GM12878 (cell line): Measurements from ENCODE around the gene EFCAB8. TPM values are rescaled to one million over a fixed set of nuclear protein-coding genes. Genes with fewer than 3 reads are reported as not detected.

Experiments
- ATAC-seq: fragments of 200-7000 bp; cut with Tn5 transposase; 3 replicates; pipeline ENCODE4 v1.9.1; 2020; ENCODE audit warnings: mild to moderate bottlenecking, moderate library complexity
- BruUV-seq: library from RNA; stranded (reverse); fragments of 400-500 nt; replicated peaks from 2 replicates; lab custom pipeline; 2021; lab: Mats Ljungman, UMichigan
- CTCF ChIA-PET: fragments of 300-600 bp; sonication (Branson Sonifier 250); formaldehyde crosslinking; extraction: SDS; loops from one replicate; lab custom pipeline; 2021; ENCODE audit warnings: inconsistent platforms; lab: Yijun Ruan, JAX
- POLR2A ChIA-PET: fragments of 350-600 bp; formaldehyde crosslinking; extraction: SDS; loops from one replicate; lab custom pipeline; 2021; ENCODE audit warnings: inconsistent platforms; lab: Charles Lee
- RAD21 ChIA-PET: fragments of 300-600 bp; sonication (Branson Sonifier 250); formaldehyde crosslinking; loops from one replicate; lab custom pipeline; 2023; ENCODE audit warnings: antibody characterized with exemption; ENCODE audit not compliant: unreplicated experiment; lab: Charles Lee
- SMC1A ChIA-PET: fragments of 300-600 bp; sonication (Branson Sonifier 250); formaldehyde crosslinking; loops from one replicate; lab custom pipeline; 2023; ENCODE audit not compliant: unreplicated experiment, uncharacterized antibody; lab: Charles Lee
- DNase-seq: peaks from one replicate; pipeline ENCODE4 v3.0.0-alpha.2; 2011; ENCODE audit warnings: low read depth, low spot score
- FAIRE-seq: peaks from 3 replicates; lab custom pipeline; 2011; peaks lifted over from hg19 to GRCh38; lab: Jason Lieb, UNC
- H2AFZ ChIP-seq: 2 replicates; pipeline ENCODE4 v1.6.0; 2011; ENCODE audit warnings: low read depth, low read length, control low read depth; ENCODE audit not compliant: control insufficient read depth
- H3K27ac ChIP-seq: 2 replicates; pipeline ENCODE4 v1.5.1; 2011; ENCODE audit warnings: control low read depth; ENCODE audit not compliant: control insufficient read depth, insufficient read depth
- H3K27me3 ChIP-seq, 2 experiments: replicated peaks in 1 of 2; 2 replicates each; pipeline versions ENCODE4 v1.6.0 to v1.6.1; 2011; ENCODE audit warnings: low read length in 1 of 2; ENCODE audit not compliant: control insufficient read depth in 2 of 2, insufficient read depth in 2 of 2
- H3K36me3 ChIP-seq, 2 experiments: 2 replicates each; pipeline ENCODE4 v1.5.1; 2011; ENCODE audit warnings: low read length in 1 of 2; ENCODE audit not compliant: control insufficient read depth in 2 of 2, insufficient read depth in 2 of 2
- H3K4me1 ChIP-seq: 2 replicates; pipeline ENCODE4 v1.6.1; 2011; ENCODE audit warnings: mild to moderate bottlenecking, low read length, moderate library complexity, mixed read lengths; ENCODE audit not compliant: control insufficient read depth, insufficient read depth
- H3K4me2 ChIP-seq: 2 replicates; pipeline ENCODE4 v1.6.0; 2011; ENCODE audit warnings: control low read depth; ENCODE audit not compliant: control insufficient read depth, insufficient read depth
- H3K4me3 ChIP-seq: fragments of 200-600 bp; sonication (generic); 2 replicates; pipeline ENCODE4 v1.5.1; 2016
- H3K79me2 ChIP-seq: 2 replicates; pipeline ENCODE4 v1.6.0; 2011; ENCODE audit warnings: low read length; ENCODE audit not compliant: control insufficient read depth, insufficient read depth
- H3K9ac ChIP-seq: 2 replicates; pipeline ENCODE4 v1.8.0; 2011; ENCODE audit warnings: low read length, control low read depth, mixed read lengths; ENCODE audit not compliant: control insufficient read depth, insufficient read depth
- H3K9me3 ChIP-seq: replicated peaks from 3 replicates; pipeline ENCODE4 v1.5.1; 2011; ENCODE audit warnings: mild to moderate bottlenecking, low read length; ENCODE audit not compliant: control insufficient read depth, insufficient read depth
- H4K20me1 ChIP-seq: 2 replicates; pipeline ENCODE4 v1.6.0; 2011; ENCODE audit not compliant: control insufficient read depth, insufficient read depth
- ASH2L ChIP-seq: fragments of 300-600, 200-600 bp; sonication (generic); IDR thresholded peaks from 2 replicates; pipeline ENCODE4 v1.6.1; 2017; ENCODE audit warnings: low read depth, mild to moderate bottlenecking, borderline replicate concordance
- BCL3 ChIP-seq: IDR thresholded peaks from 2 replicates; pipeline ENCODE4 v1.6.1; 2011; ENCODE audit warnings: borderline replicate concordance, low read depth, mild to moderate bottlenecking, moderate library complexity, low read length; ENCODE audit not compliant: insufficient read depth, poor library complexity, severe bottlenecking
- CBFB ChIP-seq: IDR thresholded peaks from 2 replicates; pipeline ENCODE4 v1.6.1; 2016; ENCODE audit warnings: antibody characterized with exemption, low read depth
- EGR1 ChIP-seq, 2 experiments: IDR thresholded peaks; 1 replicate in 1 of 2; 2 replicates in 1 of 2; pipeline ENCODE4 v1.6.1; 2011 to 2012; ENCODE audit warnings: low read depth in 2 of 2, low read length in 2 of 2, borderline replicate concordance in 1 of 2, mild to moderate bottlenecking in 1 of 2, moderate library complexity in 1 of 2
- ETV6 ChIP-seq, 2 experiments: fragments of 450-650 bp in 1 of 2; IDR thresholded peaks in 1 of 2; conservative IDR thresholded peaks in 1 of 2; 2 replicates each; pipeline ENCODE4 v1.6.1; 2014; ENCODE audit warnings: antibody characterized with exemption in 1 of 2, borderline replicate concordance in 1 of 2, low read depth in 1 of 2, mild to moderate bottlenecking in 1 of 2, moderate library complexity in 1 of 2
- FOS ChIP-seq: IDR thresholded peaks from 3 replicates; pipeline ENCODE4 v1.6.1; 2011; ENCODE audit warnings: borderline replicate concordance; ENCODE audit not compliant: insufficient read length; ENCODE audit errors: extremely low read depth
- IKZF1 ChIP-seq: fragments of 450-650 bp; conservative IDR thresholded peaks from 2 replicates; pipeline ENCODE4 v1.6.1; 2017; ENCODE audit warnings: antibody characterized with exemption, mild to moderate bottlenecking
- JUND ChIP-seq: IDR thresholded peaks from 2 replicates; pipeline ENCODE4 v1.6.1; 2012; ENCODE audit warnings: low read depth, mild to moderate bottlenecking, low read length, improper control_type of control experiment, moderate library complexity
- KAT2A ChIP-seq: conservative IDR thresholded peaks from 2 replicates; pipeline ENCODE4 v1.6.1; 2011; ENCODE audit warnings: low read depth, low read length; ENCODE audit not compliant: control insufficient read depth
- NBN ChIP-seq: fragments of 450-650 bp; IDR thresholded peaks from 2 replicates; pipeline ENCODE4 v1.6.1; 2016
- RAD21 ChIP-seq: IDR thresholded peaks from 2 replicates; pipeline ENCODE4 v1.6.1; 2011; ENCODE audit warnings: mild to moderate bottlenecking, low read depth, low read length, moderate library complexity; ENCODE audit not compliant: insufficient read depth
- RELA ChIP-seq: fragments of 450-650 bp; IDR thresholded peaks from 2 replicates; pipeline ENCODE4 v1.8.0; 2014; ENCODE audit warnings: borderline replicate concordance; ENCODE audit not compliant: partially characterized antibody
- SMAD1 ChIP-seq: fragments of 450-650 bp; IDR thresholded peaks from 2 replicates; pipeline ENCODE4 v1.6.1; 2018; ENCODE audit warnings: mild to moderate bottlenecking, low read depth; ENCODE audit not compliant: partially characterized antibody
- STAT3 ChIP-seq: IDR thresholded peaks from 2 replicates; pipeline ENCODE4 v1.6.1; 2011; ENCODE audit warnings: low read depth, low read length, improper control_type of control experiment
- TBL1XR1 ChIP-seq: IDR thresholded peaks from 2 replicates; pipeline ENCODE4 v1.6.1; 2012; ENCODE audit warnings: low read depth, low read length, improper control_type of control experiment
- WGBS: methylation state at CpG from one replicate; pipeline ENCODE4 v1.1.6; 2016; ENCODE audit warnings: low lambda C conversion rate; ENCODE audit not compliant: insufficient replicate concordance, insufficient coverage; ENCODE audit errors: missing lambda C conversion rate; 5-methylcytosine and 5-hydroxymethylcytosine counted together
- in situ Hi-C: fragments of 300-500 bp; cut with MboI; formaldehyde crosslinking; loops from 9 replicates; pipeline ENCODE4 v1.14.3; 2018; ENCODE audit warnings: mixed read lengths
- intact Hi-C: fragments of 100-400 bp; cut with micrococcal nuclease; formaldehyde crosslinking; loops from one replicate; pipeline ENCODE4 v1.14.2; 2022; ENCODE audit not compliant: unreplicated experiment
- polyA plus RNA-seq, 11 experiments: library from polyadenylated mRNA; depleted of rRNA in 4 of 11; unstranded in 6 of 11; stranded (reverse) in 5 of 11; fragments of >200 nt; fragmentation: Nextera tagmentation in 4 of 11; fragmentation: Illumina TruSeq in 1 of 11; extraction: Ambion mirVana in 4 of 11; extraction: Trizol in 1 of 11; gene quantifications; 1 replicate in 1 of 11; 2 replicates in 10 of 11; pipeline versions ENCODE4 v1.2.1 to v1.2.3, GENCODE V29; 2011 to 2016; ENCODE audit warnings: inconsistent platforms in 2 of 11, missing spikeins in 2 of 11, low read depth in 1 of 11
- total RNA-seq, 4 experiments: library from RNA; depleted of rRNA in 3 of 4; stranded (reverse); fragments of >200 nt in 3 of 4; fragmentation: Illumina TruSeq in 1 of 4; extraction: Trizol in 1 of 4; gene quantifications; 2 replicates each; pipeline versions ENCODE4 v1.2.1 to v1.2.3, GENCODE V29; 2013 to 2021

The EFCAB8 gene
- total and polyA plus RNA-seq, 10 of the 15 experiments (the other 5 are each of a cell fraction or from before 2014, with no cell fraction given) = 0.04 to 0.18 (median 0.06) TPM; not detected in 4

GRCh38 chr20:32906871-32907495, 48.3 kb downstream of the EFCAB8 start (continued):
- TF ChIP-seq BCL3 = no peak
- no peak for TF ChIP-seq SMAD1
- TF ChIP-seq JUND = no peak
- TF ChIP-seq RELA = no peak
- TF ChIP-seq ASH2L = no peak
- TF ChIP-seq ETV6 (conservative IDR thresholded peaks at IDR 0.05 in 1 of 2, IDR thresholded peaks at IDR 0.05 in 1 of 2; ENCODE audit: borderline replicate concordance in 1 of 2, low read depth in 1 of 2) = no peak
- TF ChIP-seq, all 136 proteins: peak for 0

- Histone ChIP-seq H3K36me3 (no peaks in the 10 kb centered on the region), H3K79me2 (no peaks in the 10 kb centered on the region), H3K9me3 (no peaks in the 10 kb centered on the region), H3K4me2 (no peak overlapping the region), H3K27ac (no peak overlapping the region), H4K20me1 (no peaks in the 10 kb centered on the region), H2AFZ (no peak overlapping the region), H3K4me1 (no peaks in the 10 kb centered on the region), H3K4me3 (no peak overlapping the region), H3K27me3 (peaks cover 0 to 3% of the 10 kb centered on the region in 2 experiments; a peak in 2 of 4 replicates), H3K9ac (no peak overlapping the region)
- no peak for DNase-seq
- in situ Hi-C loops (no loop called here), intact Hi-C loops (no loop called here)
- SMC1A ChIA-PET = no interaction called here
- no peak for FAIRE-seq
- RAD21 ChIA-PET = no interaction called here
- POLR2A ChIA-PET = no interaction called here
- TF ChIP-seq STAT3 = no peak
- no peak for TF ChIP-seq RAD21
- no peak for TF ChIP-seq NBN
- TF ChIP-seq FOS = no peak
- TF ChIP-seq TBL1XR1 = no peak
- TF ChIP-seq IKZF1 = no peak
- TF ChIP-seq EGR1 (IDR thresholded peaks at IDR 0.05; ENCODE audit: borderline replicate concordance in 1 of 2, low read depth in 2 of 2, low read length in 2 of 2) = no peak
- no peak for TF ChIP-seq KAT2A
- no peak for TF ChIP-seq CBFB
- CTCF ChIA-PET = no interaction called here
- 30% methylated on average over 13 of the region's 13 CpGs for WGBS
- BruUV-seq = no TSS peak
- ATAC-seq = no peak
Measured at GRCh38 chr20:32907886-32908285, 49.2 kb downstream of the EFCAB8 start.
